Activated CD8-positive, alpha-beta memory T cell treated with anti-CD3 and anti-CD28 coated beads for 24 hours (primary cell): ENCODE measurements around the gene NES.
"Not testable (repeated sequence)": the region's sequence is repeated elsewhere in the genome, so short reads cannot be mapped to it uniquely, and the experiment has no call there.

Source experiments
- DNase-seq: peaks from one replicate; pipeline ENCODE4 v3.0.0-alpha.2; 2020

The NES gene

DNA sequence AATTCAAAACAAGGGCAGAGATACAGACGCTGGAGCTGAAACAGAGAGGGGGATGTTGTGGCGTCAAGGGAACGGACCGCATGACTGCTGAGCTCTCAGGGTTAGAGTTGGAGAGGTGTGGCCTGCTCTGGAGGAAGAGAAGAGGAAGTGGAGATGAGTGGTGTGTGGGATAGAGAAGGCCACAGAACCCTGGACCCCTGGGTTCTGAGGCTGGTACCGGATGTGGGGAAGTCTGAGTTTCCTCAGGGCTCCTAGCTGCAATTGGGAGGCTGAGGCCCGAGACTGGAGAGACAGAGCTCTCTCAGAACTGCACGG, 33.5 kb downstream of the NES start:
- no peak for DNase-seq

GRCh38 chr1:156643049-156643777, 34.0 kb downstream of the NES start:
- no peak for DNase-seq

DNA sequence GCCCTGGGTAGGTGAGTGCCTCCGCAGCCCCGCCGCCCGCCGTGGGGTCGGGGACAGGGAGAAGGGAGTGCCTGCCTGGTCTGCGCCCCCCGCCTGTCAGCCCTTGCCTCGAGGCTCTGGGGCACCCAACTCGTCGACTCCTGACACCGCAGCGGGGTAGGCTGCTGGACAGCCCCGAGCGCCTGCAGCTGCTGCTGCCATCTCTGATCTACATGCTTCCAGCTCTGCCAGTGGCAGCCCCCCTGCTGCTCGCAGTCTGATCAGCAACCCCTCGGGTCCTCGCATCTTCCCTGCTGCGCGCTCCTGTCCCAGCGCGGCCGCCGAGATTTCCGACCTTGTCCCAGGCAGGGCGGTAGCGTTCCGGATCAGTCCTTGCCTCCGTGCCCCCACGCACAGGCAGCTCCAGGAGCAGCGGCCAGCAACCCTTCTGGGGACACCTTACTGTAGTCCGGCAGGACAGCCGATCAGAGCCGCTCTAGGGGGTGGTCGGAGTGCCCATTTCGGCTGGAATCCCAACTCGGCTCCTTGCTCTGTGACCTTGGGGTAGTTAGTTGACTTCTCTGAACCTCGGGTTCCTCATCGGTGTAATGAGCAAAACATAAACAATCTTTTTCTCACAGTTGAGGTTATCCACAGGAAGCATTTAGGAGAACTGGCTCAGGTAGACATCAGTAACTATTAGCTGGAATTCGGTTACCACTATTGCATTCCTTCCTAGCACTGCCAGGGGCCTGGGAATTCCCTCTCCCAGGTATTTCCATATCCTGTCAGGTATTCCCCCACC, 34.8 kb downstream of the NES start:
- no peak for DNase-seq

- no peak for DNase-seq
Observed at GRCh38 chr1:156641761-156642264, 35.4 kb downstream of the NES start, which contains the start of gene BCAN. Gene BCAN (plus strand): TSS chr1:156642117. CDS start chr1:156646055, 3,938 bp downstream.

DNA sequence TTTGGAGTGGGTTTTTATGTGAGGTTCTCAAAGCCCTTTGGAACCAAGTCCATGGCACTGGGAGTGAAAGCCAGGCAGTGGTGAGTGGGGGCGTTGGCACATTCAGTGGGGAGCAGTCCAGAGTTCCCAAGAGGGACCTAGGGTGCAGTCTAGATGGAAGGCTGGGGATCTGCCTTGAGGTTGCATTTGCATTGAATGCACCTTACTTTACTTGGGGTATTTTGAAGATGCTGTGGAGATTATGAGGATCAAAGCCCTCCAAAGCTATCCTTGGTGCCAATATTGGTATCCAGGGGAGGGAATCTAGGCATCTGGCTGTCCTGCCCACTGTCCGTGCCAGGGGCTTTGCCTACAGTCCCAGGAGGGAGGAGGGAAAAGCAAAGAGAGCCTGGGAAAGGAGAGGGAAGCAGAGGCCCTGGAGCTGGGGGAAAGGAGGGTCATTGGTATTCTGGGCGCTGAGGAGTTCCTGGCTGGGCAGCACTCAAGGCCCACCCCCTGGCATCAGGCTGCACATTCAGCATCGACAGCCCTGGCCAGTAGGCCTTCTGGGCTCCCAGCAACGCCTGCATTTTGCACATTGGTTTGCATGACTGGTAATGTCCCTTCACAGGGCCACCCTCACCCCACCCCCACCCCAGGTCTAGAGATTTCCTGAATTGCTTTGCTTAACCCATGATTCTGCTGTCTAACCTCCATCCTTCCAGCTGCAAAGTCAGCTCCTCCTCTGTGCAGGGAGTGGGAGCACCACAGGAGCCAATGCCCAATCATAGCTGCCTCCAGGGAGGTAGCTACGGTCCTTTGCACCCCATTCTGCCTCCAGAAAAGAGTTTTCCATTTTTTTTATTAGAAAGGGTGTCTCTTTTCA, 36.1 kb downstream of the NES start:
- DNase-seq = no peak

DNA sequence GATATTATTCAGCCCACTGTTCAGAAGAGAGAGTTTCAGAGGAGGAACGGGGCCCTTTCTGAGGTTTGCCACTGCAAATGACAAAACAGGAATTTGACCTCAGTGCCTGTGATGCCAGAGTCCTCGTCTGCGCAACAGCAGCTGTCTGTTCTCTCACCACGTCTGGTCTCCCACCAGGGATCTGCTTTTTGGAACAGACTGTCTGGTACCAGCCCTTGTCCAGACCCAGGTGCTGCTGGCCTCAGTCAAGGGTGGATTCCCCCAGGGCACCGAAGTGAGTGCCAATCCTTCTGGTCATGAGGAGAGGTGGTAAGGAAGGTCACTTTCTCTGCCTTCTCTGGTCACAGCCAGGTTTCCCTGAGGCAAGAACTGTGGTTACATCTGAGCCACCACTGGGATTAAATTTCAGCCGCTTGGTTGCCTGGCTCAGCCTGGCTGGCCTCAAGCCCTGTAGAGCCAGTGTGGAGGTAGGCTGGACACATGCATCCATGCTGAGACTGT, 37.6 kb downstream of the NES start:
- DNase-seq = no peak

DNA sequence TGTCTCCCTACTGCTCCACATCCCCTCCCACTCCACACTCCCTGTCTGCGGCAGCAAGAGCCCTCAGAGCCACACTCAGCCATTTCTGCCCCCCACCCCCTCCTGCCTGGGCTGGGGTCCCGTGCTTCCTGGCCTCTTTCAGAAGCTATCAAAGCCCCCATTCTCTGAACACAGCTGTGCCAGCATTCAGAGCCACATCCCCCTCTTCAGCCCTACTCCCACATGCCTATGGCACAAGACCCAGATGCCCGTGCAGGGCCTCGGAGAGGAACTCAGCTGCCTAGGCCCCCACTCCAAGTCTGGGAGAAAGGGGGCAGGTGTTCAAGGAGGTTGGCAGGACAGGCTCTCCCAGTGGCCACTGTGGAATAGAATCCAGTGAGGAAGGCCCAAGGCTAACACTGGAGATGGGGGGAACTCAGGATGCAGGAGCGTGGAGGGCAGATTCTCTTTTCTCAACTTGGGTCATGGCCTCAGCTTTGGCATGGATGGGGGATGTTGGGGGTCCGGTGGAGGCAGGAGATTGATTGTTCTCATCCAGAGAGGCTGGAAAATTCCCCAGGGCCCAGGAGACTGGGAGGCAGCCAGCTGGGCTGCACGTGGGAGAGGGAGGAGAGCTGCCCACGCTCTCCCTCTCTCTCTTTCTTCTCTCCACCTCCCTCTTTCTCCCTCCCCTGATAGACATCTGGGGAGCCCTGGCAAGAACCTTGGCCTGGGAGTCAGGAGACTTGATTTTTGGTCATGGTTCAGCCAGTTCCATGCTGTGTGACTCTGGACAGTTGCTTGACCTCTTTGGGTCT, 38.8 kb downstream of the NES start:
- no peak for DNase-seq

DNA sequence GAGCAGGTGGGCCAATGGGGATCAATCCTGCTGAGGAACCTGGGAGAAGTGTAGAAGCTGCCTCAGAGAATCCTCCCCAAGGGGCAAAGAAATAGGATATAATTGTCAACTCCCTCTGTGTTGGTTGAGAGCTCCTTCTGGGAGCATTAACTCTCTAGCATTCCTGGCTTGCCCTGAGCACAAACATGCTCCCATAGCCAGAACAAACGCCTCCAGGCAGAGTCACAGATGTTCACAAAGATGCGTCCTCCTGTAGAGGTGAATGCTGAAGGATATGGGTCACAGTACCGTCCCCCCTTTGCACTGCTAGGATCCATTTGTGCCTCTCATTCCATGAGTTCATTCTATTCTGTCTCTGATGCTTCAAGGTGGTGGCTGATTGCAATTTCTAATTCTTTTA, 44.9 kb downstream of the NES start:
- no peak for DNase-seq

- DNase-seq = not testable (repeated sequence)
Observed at GRCh38 chr1:156631152-156631551, 46.1 kb downstream of the NES start.

- no peak for DNase-seq
Observed at GRCh38 chr1:156629823-156630449, 47.3 kb downstream of the NES start.

GRCh38 chr1:156627313-156627880, 49.8 kb downstream of the NES start:
- DNase-seq = no peak

DNA sequence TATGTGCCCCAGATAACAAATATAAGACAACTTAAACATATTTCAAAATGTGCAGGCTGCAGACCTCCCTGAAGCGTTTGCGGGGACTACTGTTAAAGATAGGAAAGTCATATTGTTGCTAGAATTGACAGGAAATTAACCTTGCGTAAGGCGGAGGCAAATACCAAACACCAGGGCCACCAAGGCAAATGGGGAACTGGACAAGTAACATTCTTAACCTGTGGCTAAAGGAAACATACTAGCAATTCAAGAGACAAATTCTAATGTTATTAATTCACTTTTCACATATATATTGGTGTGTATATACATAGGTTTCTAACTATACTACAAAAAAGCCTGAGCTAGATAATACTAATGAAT, 51.1 kb downstream of the NES start:
- DNase-seq = no peak

- DNase-seq = peak; percentile 90
Observed at GRCh38 chr1:156625436-156626078, 51.6 kb downstream of the NES start.

DNA sequence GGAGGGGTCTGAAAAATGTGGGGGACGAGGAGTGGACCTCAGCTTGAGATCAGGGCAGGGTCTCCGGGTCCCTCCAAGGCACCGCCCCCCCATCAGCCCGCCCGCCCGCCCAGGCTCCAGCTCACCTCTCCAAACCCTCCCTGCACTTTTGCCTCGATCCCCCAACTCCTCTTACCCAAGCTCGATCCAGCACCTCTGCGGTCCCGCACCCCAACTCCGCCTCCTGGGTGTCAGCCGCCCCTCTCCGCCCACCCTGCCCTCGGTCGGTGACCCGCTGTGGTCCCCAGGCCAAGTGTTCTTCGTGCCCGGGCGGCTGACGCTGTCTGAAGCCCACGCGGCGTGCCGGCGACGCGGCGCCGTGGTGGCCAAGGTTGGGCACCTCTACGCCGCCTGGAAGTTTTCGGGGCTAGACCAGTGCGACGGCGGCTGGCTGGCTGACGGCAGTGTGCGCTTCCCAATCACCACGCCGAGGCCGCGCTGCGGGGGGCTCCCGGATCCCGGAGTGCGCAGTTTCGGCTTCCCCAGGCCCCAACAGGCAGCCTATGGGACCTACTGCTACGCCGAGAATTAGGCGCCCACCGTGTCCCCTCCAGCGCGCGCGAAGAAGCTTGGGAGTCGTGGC, 52.3 kb downstream of the NES start:
- peak; percentile 64 for DNase-seq

DNA sequence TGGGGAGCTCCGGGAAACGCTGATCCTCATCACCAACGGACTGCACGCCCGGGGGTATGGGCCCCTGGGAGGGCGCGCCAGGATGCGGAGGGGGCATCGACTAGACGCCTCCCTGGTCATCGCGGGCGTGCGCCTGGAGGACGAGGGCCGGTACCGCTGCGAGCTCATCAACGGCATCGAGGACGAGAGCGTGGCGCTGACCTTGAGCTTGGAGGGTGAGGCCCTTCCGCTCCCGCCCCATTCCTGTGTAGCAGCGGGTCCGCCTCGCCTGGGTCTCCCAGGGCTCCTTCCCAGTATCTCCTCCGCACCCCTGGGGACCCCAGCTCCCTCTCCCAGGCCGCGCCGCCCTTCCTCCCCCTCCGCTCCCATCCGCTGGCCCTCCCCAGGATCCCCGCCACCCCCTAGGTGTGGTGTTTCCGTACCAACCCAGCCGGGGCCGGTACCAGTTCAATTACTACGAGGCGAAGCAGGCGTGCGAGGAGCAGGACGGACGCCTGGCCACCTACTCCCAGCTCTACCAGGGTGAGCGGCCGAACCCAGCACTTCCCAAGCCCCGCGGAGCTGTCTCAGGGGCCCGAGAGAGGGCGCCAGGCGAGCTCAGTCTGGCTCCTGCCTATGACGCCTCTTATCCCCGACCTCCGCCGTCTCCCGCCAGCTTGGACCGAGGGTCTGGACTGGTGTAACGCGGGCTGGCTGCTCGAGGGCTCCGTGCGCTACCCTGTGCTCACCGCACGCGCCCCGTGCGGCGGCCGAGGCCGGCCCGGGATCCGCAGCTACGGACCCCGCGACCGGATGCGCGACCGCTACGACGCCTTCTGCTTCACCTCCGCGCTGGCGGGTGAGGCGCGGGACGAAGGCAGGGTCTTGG, 53.0 kb downstream of the NES start:
- peak; percentile 81 for DNase-seq

- DNase-seq = no peak
Observed at GRCh38 chr1:156622581-156623297, 54.5 kb downstream of the NES start.

DNA sequence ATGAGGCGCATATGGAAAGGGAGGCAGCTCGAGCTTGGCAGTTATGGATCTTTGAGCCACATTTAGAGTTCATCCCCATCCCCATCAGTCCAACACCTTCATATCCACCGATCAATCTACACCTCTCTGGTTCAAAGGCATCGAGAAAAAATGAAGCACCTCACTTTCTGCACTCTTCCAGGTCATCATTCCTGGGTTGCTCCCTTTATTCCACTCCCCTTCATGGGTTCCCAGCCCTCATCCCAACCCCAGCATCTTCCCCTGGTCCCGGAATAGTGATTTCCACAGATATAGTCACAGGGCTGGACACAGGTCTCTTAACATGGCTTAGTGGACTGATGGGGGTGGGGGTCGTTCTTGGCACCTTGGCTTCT, 57.6 kb downstream of the NES start:
- DNase-seq = no peak

GRCh38 chr1:156618853-156619581, 58.2 kb downstream of the NES start, which contains the start of gene HAPLN2:
Gene HAPLN2 (plus strand): TSS chr1:156619415. CDS start chr1:156623491, 4,076 bp downstream.
- no peak for DNase-seq
